ENCODE measurements around the gene TCEANC2.

GRCh38 chr1:54153535-54154439, 100.4 kb downstream of the TCEANC2 start:
- TF ChIP-seq CTCF (conservative IDR thresholded peaks at IDR 0.05; ENCODE audit: low read depth in 2 of 2) (no peak), EZH2 (IDR thresholded peaks at IDR 0.05; ENCODE audit: low read depth, unreplicated experiment) (no peak), EZH2phosphoT487 (IDR thresholded peaks at IDR 0.05; ENCODE audit: unreplicated experiment) (no peak), POLR2AphosphoS5 (IDR thresholded peaks at IDR 0.05; ENCODE audit: low read depth) (no peak), REST (IDR thresholded peaks at IDR 0.05; ENCODE audit: unreplicated experiment) (no peak), ZNF331 (CRISPR knock-in tag; IDR thresholded peaks at IDR 0.05; ENCODE audit: low read depth) (no peak), ZNF114 (CRISPR knock-in tag; IDR thresholded peaks at IDR 0.05) (no peak), STAT1 (IDR thresholded peaks at IDR 0.05; ENCODE audit: unreplicated experiment) (no peak), ZNF462 (CRISPR knock-in tag; IDR thresholded peaks at IDR 0.05) (no peak), CREB1 (CRISPR knock-in tag; IDR thresholded peaks at IDR 0.05; ENCODE audit: low read depth) (no peak), JUNB (IDR thresholded peaks at IDR 0.05; ENCODE audit: unreplicated experiment) (no peak), NANOG (IDR thresholded peaks at IDR 0.05; ENCODE audit: borderline replicate concordance) (no peak), ETS1 (IDR thresholded peaks at IDR 0.05) (no peak)
